Esophagus squamous epithelium (tissue), 4 donors: Measurements from ENCODE around the gene AFAP1L1.

Experiments
- POLR2A ChIP-seq, 4 donors: fragments of 450-650 bp; IDR thresholded peaks; one replicate each; pipeline ENCODE4 v1.6.1; 2017; ENCODE audit warnings: antibody characterized with exemption in 4 of 4, mild to moderate bottlenecking in 4 of 4, moderate library complexity in 3 of 4
- TF ChIP-seq, protein P1 (sequence below), 6 experiments: fragments of 450-650 bp in 4 of 6; fragments of 200-600 bp in 2 of 6; sonication (generic) in 2 of 6; IDR thresholded peaks; one replicate each; pipeline ENCODE4 v1.5.1; 2016 to 2019; ENCODE audit warnings: antibody characterized with exemption in 6 of 6, mild to moderate bottlenecking in 4 of 6, moderate library complexity in 4 of 6

DNA sequence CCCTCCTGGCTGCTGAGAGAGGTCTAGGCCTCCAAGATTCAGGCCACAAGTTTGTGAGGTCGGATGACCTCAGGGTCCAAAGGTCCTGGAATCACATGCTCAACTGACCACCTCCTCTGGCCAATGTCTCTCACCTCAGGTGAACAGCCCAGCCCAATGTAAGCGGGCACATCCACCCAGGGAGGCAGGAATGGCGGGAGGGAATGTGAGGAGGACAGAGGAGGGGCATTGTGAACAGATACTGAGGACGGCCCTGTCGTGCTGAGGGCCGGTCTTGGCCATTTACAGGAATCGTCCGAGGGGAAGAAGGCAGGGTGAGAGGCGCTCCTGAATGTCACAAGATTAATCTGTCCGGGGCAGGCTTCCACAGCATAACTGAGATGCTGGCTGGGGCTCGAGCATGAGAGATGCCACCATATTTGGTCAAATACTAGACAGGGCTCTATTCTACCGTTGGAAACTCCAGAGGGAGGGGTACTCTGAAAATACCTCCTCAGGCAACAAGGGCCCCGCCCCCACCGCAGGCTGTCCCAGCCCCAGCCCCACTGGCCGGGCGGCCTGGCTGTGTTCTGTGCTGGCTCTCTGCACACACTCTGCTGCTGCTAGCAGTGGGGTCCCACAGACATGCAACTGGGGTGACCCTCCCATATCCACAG, 108.9 kb downstream of the AFAP1L1 start:
- TF ChIP-seq, protein P1, sequence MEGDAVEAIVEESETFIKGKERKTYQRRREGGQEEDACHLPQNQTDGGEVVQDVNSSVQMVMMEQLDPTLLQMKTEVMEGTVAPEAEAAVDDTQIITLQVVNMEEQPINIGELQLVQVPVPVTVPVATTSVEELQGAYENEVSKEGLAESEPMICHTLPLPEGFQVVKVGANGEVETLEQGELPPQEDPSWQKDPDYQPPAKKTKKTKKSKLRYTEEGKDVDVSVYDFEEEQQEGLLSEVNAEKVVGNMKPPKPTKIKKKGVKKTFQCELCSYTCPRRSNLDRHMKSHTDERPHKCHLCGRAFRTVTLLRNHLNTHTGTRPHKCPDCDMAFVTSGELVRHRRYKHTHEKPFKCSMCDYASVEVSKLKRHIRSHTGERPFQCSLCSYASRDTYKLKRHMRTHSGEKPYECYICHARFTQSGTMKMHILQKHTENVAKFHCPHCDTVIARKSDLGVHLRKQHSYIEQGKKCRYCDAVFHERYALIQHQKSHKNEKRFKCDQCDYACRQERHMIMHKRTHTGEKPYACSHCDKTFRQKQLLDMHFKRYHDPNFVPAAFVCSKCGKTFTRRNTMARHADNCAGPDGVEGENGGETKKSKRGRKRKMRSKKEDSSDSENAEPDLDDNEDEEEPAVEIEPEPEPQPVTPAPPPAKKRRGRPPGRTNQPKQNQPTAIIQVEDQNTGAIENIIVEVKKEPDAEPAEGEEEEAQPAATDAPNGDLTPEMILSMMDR (IDR thresholded peaks at IDR 0.05): no peak
- peak in 2 of 4 donors; percentile 38 to 42 for TF ChIP-seq POLR2A (IDR thresholded peaks at IDR 0.05)
